Gastroesophageal sphincter (tissue), 3 donors: ENCODE data around the gene NAP1L3.

Source experiments
- CTCF ChIP-seq, 4 experiments: fragments of 200-600 bp in 2 of 4; fragments of 450-650 bp in 2 of 4; sonication (generic) in 1 of 4; IDR thresholded peaks; one replicate each; pipeline ENCODE4 v1.5.1; 2017 to 2019; ENCODE audit warnings: antibody characterized with exemption in 4 of 4, mild to moderate bottlenecking in 2 of 4, moderate library complexity in 2 of 4
- POLR2A ChIP-seq, 2 donors: fragments of 450-650 bp; IDR thresholded peaks; one replicate each; pipeline ENCODE4 v1.6.1; 2017; ENCODE audit warnings: antibody characterized with exemption in 2 of 2, mild to moderate bottlenecking in 2 of 2, moderate library complexity in 1 of 2
- POLR2AphosphoS5 ChIP-seq: sonication (generic); formaldehyde crosslinking; IDR thresholded peaks from one replicate; pipeline ENCODE4 v1.6.1; 2017; ENCODE audit warnings: antibody characterized with exemption

GRCh38 chrX:93637591-93637990 is 35.8 kb downstream of the NAP1L3 start:
- no peak for TF ChIP-seq CTCF (IDR thresholded peaks at IDR 0.05)
- no peak for TF ChIP-seq POLR2A (IDR thresholded peaks at IDR 0.05)
- TF ChIP-seq POLR2AphosphoS5, result no peak
